ENCODE measurements around the gene PLA2G4C.

DNA sequence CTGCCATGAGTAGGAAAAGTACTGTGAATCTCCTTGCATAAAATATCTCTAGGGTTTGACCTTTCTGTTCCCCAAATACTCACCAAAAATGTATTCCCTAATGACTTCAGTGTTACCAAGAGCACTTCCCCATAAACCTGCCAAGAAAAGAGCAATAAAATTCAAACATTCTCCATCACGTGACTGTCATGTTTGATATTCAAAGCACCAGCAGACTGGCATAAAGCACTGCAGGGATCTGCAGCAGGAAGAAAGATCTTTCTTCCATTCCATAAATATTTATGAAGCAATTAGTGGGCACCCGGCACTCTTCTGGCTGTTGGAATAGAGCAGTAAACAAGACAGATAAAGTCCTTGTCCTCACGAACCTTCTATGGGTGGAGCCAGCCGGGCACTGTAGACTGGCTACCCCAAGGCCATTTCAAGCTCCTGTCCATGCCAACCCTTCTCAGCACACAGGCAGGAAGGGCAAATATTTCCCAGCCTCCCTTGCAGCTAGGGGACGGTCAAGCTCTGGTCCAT is 20.3 kb downstream of the PLA2G4C start:
- TF ChIP-seq CTCF (IDR thresholded peaks at IDR 0.05; ENCODE audit: borderline replicate concordance, extremely low read depth, low read length, poor library complexity, severe bottlenecking) (no peak), EZH2 (IDR thresholded peaks at IDR 0.05; ENCODE audit: borderline replicate concordance, low read depth, low read length, severe bottlenecking) (no peak)
